BJ (cell line): ENCODE results near the gene GPLD1. TPM values are rescaled to one million over a fixed set of nuclear protein-coding genes. Genes with fewer than 3 reads are reported as not detected.
"Not testable (repeated sequence)": the region's sequence is repeated elsewhere in the genome, so short reads cannot be mapped to it uniquely, and the experiment has no call there.

ENCODE experiments used
- CTCF ChIA-PET: fragments of 350-600 bp; formaldehyde crosslinking; extraction: SDS; loops from one replicate; lab custom pipeline; 2021; ENCODE audit warnings: antibody characterized with exemption, inconsistent platforms; lab: Yijun Ruan, JAX
- POLR2A ChIA-PET: fragments of 300-600 bp; sonication (Branson Sonifier 250); formaldehyde crosslinking; extraction: SDS; loops from one replicate; lab custom pipeline; 2021; ENCODE audit warnings: antibody characterized with exemption; lab: Charles Lee
- DNase-seq: peaks from one replicate; pipeline ENCODE4 v3.0.0-alpha.2; 2011; ENCODE audit warnings: low read depth
- H3K27me3 ChIP-seq: 2 replicates; pipeline ENCODE4 v1.6.0; 2011; ENCODE audit warnings: low read length; ENCODE audit not compliant: control insufficient read depth, insufficient read depth
- H3K36me3 ChIP-seq: 2 replicates; pipeline ENCODE4 v1.5.1; 2011; ENCODE audit warnings: low read length; ENCODE audit not compliant: control insufficient read depth, insufficient read depth
- H3K4me3 ChIP-seq: 2 replicates; pipeline ENCODE4 v1.5.1; 2011; ENCODE audit warnings: low read depth, mild to moderate bottlenecking, control low read depth, low read length
- polyA plus RNA-seq: library from polyadenylated mRNA; depleted of rRNA; stranded (reverse); fragments of >200 nt; gene quantifications from 2 replicates; pipeline ENCODE4 v1.2.3, GENCODE V29; 2011
- TF ChIP-seq, protein P1 (sequence below): IDR thresholded peaks from 2 replicates; pipeline ENCODE4 v1.5.1; 2011; ENCODE audit warnings: low read depth, mild to moderate bottlenecking, control low read depth, inconsistent platforms, low read length, moderate library complexity; ENCODE audit not compliant: insufficient read depth

Gene GPLD1
- polyA plus RNA-seq, 1 experiment: 0.22 TPM

DNA sequence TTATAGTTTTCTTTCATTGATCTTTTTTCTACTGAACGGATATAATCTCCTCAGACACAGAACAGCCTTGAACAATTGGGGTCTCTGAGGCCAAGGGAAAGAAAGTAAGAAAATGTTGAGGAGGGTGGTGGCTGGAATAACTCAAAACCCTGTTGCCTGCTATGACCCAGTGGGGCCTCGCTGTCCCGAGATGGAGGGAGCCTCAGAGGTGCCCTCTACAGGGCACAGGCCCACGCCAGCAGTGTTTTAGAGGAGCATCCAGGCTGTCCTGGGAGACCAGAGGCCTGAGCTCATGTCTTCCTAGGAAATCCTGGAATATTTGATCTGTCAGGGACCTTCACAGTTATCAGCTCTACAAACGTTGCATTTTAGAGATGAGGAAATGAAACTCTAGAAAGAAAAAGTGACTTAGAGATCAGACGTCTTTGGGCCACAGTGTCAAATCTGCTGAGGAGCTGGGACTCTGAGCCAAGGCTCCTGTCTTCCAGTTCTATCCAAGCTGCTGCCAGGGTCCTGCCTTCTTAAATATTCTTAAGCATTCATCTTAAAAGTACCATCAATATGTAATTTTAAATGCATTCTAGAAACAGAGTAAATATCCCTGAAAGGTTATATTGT is 31.7 kb upstream of the GPLD1 start:
- ChIA-PET CTCF (interaction anchor here (0.5 to 1.7 kb wide), 20 partner anchors 8 to 283 kb away, joined by 3 to 13 read pairs (median 3); partner anchors contain the start of genes ALDH5A1 and C6orf62), POLR2A (no interaction called here)
- DNase-seq: no peak
- TF ChIP-seq, protein P1, sequence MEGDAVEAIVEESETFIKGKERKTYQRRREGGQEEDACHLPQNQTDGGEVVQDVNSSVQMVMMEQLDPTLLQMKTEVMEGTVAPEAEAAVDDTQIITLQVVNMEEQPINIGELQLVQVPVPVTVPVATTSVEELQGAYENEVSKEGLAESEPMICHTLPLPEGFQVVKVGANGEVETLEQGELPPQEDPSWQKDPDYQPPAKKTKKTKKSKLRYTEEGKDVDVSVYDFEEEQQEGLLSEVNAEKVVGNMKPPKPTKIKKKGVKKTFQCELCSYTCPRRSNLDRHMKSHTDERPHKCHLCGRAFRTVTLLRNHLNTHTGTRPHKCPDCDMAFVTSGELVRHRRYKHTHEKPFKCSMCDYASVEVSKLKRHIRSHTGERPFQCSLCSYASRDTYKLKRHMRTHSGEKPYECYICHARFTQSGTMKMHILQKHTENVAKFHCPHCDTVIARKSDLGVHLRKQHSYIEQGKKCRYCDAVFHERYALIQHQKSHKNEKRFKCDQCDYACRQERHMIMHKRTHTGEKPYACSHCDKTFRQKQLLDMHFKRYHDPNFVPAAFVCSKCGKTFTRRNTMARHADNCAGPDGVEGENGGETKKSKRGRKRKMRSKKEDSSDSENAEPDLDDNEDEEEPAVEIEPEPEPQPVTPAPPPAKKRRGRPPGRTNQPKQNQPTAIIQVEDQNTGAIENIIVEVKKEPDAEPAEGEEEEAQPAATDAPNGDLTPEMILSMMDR: peak; percentile 90
- Histone ChIP-seq H3K27me3 (no peaks in the 10 kb centered on the region), H3K36me3 (no peaks in the 10 kb centered on the region), H3K4me3 (no peak overlapping the region)

DNA sequence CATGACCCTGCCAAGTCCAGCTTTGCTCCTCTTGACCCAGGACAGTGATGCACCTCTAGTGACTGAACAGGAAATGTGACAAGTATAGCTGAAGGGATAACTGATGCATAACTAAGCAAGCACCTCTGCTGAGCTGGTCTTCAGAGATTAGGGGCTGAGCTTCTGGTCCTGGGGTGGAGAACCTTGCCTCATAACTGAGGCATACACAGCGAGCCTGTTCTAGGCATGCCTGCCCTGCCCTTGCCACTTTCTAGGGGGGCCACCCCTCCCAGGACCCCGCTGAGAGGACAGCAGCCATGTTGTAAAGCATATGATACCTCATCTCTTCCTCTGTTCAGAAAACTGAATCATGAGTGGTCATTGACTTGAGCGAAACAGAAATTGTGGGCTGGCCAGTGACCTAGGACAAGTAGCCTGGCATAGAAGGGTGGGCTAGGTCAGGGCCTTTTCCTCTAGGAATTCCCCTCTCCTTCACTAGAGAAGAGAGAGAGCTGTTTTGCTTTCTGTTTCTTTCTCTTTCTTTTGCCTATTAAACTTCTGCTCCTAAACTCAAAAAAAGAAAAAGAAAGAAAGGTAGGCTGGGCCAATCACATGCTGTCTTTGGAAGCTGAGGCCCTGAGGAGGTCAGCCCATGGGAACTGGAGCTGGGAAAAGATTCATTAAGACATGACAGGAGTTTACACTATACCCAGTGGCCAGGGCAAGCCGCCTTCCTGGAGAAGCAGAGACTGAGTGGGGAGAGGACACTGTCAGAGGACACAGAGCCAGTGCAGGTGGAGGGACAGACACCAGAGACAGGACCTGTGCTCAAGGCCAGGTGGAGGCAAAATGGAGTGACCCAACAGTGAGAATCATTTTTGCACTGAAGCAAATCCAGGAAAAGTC is 28.5 kb upstream of the GPLD1 start:
- H3K36me3 ChIP-seq: no peaks in the 10 kb centered on the region
- no peak for DNase-seq
- TF ChIP-seq, protein P1: no peak
- H3K27me3 ChIP-seq: no peaks in the 10 kb centered on the region
- ChIA-PET CTCF (interaction anchor here (1.1 to 1.9 kb wide), 2 partner anchors 9 to 63 kb away, joined by 3 to 7 read pairs; no protein-coding TSS in a partner anchor), POLR2A (interaction anchor here (0.5 kb wide), 1 partner anchor 1504 kb away, joined by 3 read pairs; no protein-coding TSS in a partner anchor)
- H3K4me3 ChIP-seq: no peak overlapping the region

DNA sequence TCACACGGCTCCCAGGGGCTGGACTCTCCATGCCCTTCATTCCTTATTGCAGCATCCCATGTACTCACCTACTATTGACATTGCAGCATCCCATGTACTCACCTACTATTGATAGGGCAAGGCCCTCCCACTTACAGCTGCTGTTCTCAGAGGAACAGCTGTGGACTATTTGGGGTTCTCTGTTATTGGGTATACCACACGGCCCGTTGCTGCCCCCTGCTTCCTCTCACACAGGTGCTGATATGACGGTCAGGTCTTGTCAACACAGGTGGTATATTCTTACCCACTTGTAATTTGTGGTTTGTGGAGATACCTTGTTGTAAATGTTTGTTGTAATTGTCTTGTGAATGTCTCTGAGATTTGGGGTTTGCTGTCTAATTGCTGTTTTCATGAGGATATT is 24.2 kb upstream of the GPLD1 start:
- TF ChIP-seq, protein P1: no peak
- DNase-seq: no peak
- CTCF ChIA-PET: interaction anchor here (0.6 to 1.2 kb wide), 3 partner anchors 8 to 1728 kb away, joined by 3 read pairs; no protein-coding TSS in a partner anchor
- POLR2A ChIA-PET: no interaction called here
- H3K36me3 ChIP-seq: no peaks in the 10 kb centered on the region
- H3K4me3 ChIP-seq: no peak overlapping the region
- H3K27me3 ChIP-seq: no peaks in the 10 kb centered on the region

DNA sequence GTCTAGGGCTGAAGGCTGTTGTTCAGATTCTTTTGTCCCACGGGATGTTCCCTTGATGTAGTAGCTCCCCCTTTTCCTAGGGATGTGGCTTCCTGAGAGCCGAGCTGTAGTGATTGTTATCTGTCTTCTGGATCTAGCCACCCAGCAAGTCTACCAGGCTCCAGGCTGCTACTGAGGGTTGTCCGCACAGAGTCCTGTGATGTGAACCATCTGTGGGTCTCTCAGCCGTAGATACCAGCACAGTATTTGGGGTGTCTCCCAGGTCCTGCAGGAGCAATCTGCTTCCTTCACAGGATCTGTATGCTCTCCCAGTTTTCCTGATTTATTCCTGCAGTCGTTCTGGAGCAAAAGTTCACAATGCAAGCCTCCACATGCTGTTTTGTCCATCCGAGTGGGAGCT is 22.6 kb upstream of the GPLD1 start:
- POLR2A ChIA-PET, H3K27me3 ChIP-seq, DNase-seq, H3K36me3 ChIP-seq, H3K4me3 ChIP-seq: not testable (repeated sequence)
- CTCF ChIA-PET: interaction anchor here (2.5 kb wide), 1 partner anchor 9 kb away, joined by 11 read pairs; no protein-coding TSS in a partner anchor

DNA sequence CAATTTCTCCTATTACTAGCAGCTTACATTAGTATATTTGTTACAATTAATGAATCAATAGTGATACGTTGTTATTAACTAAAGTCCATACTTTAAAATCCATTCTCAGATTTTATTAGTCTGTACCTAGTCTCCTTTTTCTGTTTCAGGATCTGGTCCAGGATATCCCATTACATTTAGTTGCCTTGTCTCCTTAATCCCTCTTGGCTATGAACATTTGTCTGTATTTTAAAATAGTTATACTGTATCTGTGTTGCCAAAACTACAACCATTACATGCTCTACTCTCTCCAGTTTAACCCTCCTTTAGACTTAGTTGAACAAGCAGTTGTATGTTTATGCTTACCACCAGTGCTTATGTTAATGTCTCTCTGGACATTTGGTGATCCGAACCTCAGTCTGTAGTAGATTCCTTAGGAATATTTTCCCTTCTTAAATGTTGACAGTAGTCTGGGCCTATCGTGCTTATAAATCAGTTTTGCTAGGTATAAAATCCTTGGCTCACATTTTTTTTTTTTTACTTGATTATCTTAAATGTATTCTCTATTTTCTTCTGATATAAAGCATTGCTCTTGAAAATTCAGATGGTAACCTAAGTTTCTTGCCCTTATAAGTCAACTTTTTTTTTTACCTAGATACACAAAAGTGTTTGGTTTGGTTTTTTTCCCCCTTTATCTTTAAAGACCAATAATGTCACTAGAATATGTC is 17.6 kb upstream of the GPLD1 start:
- ChIA-PET CTCF (interaction anchor here (0.9 to 1.2 kb wide), 2 partner anchors 12 to 14 kb away, joined by 3 read pairs; partner anchors contain the start of gene ALDH5A1), POLR2A (no interaction called here)
- H3K36me3 ChIP-seq: no peaks in the 10 kb centered on the region
- no peak for DNase-seq
- H3K27me3 ChIP-seq: no peaks in the 10 kb centered on the region
- TF ChIP-seq, protein P1: no peak
- no peak overlapping the region for H3K4me3 ChIP-seq
